HepG2 (cell line): ENCODE measurements around the gene BLOC1S4. TPM values are rescaled to one million over a fixed set of nuclear protein-coding genes. Genes with fewer than 3 reads are reported as not detected.

Experiments
- BCL6 ChIP-seq: IDR thresholded peaks from 2 replicates; pipeline ENCODE4 v1.6.1; 2016; ENCODE audit warnings: missing genetic modification reagents, missing compliant biosample characterization
- GATAD2A ChIP-seq: IDR thresholded peaks from 2 replicates; pipeline ENCODE4 v1.6.1; 2016
- HNRNPLL ChIP-seq: fragments of 200-400 bp; formaldehyde crosslinking; IDR thresholded peaks from 2 replicates; pipeline ENCODE4 v1.6.1; 2017; ENCODE audit warnings: mild to moderate bottlenecking, low read depth, low read length; ENCODE audit not compliant: poor library complexity, severe bottlenecking
- KDM5A ChIP-seq: fragments of 200-600 bp; sonication (generic); IDR thresholded peaks from 2 replicates; pipeline ENCODE4 v1.7.0; 2018; ENCODE audit warnings: antibody characterized with exemption, mild to moderate bottlenecking, low read length, borderline replicate concordance
- NFIB ChIP-seq: sonication (generic); formaldehyde crosslinking; IDR thresholded peaks from 2 replicates; pipeline ENCODE4 v1.9.0; 2021; ENCODE audit warnings: missing genetic modification reagents, mild to moderate bottlenecking, borderline replicate concordance
- RARG ChIP-seq: sonication (generic); formaldehyde crosslinking; IDR thresholded peaks from 2 replicates; pipeline ENCODE4 v1.4.0; 2020; ENCODE audit warnings: low read depth, mild to moderate bottlenecking, missing genetic modification reagents
- RFXAP ChIP-seq: sonication (generic); formaldehyde crosslinking; IDR thresholded peaks from 2 replicates; pipeline ENCODE4 v1.4.0; 2020; ENCODE audit warnings: missing genetic modification reagents, borderline replicate concordance
- SNAPC2 ChIP-seq: sonication (generic); formaldehyde crosslinking; IDR thresholded peaks from 2 replicates; pipeline ENCODE4 v1.8.1; 2022; ENCODE audit warnings: mild to moderate bottlenecking, missing genetic modification reagents
- SRF ChIP-seq: IDR thresholded peaks from 2 replicates; pipeline ENCODE4 v1.6.1; 2011; ENCODE audit warnings: mild to moderate bottlenecking, low read depth, low read length, moderate library complexity
- TP53 ChIP-seq: sonication (generic); formaldehyde crosslinking; conservative IDR thresholded peaks from 2 replicates; pipeline ENCODE4 v1.4.0; 2020; ENCODE audit warnings: missing genetic modification reagents
- U2AF1 ChIP-seq: fragments of 200-400 bp; formaldehyde crosslinking; optimal IDR thresholded peaks from 2 replicates; pipeline ENCODE3; 2017; ENCODE audit warnings: mild to moderate bottlenecking, low read depth, low read length
- ZFYVE20 ChIP-seq: sonication (generic); formaldehyde crosslinking; IDR thresholded peaks from 2 replicates; pipeline ENCODE4 v1.8.0; 2023; ENCODE audit warnings: low read depth, mild to moderate bottlenecking, moderate library complexity, missing genetic modification reagents, borderline replicate concordance
- ZMYM4 ChIP-seq: sonication (generic); formaldehyde crosslinking; IDR thresholded peaks from 2 replicates; pipeline ENCODE4 v1.8.1; 2023; ENCODE audit warnings: mild to moderate bottlenecking, missing genetic modification reagents
- ZNF224 ChIP-seq: sonication (generic); formaldehyde crosslinking; IDR thresholded peaks from 2 replicates; pipeline ENCODE4 v1.5.0; 2020; ENCODE audit warnings: mild to moderate bottlenecking, missing genetic modification reagents
- ZNF282 ChIP-seq: fragments of 450-650 bp; IDR thresholded peaks from 2 replicates; pipeline ENCODE4 v1.6.1; 2018; ENCODE audit not compliant: partially characterized antibody
- ZNF615 ChIP-seq: sonication (generic); formaldehyde crosslinking; IDR thresholded peaks from 2 replicates; pipeline ENCODE4 v1.5.0; 2020; ENCODE audit warnings: mild to moderate bottlenecking, missing genetic modification reagents, borderline replicate concordance
- ZNF619 ChIP-seq: sonication (generic); formaldehyde crosslinking; IDR thresholded peaks from 2 replicates; pipeline ENCODE4 v1.4.0; 2020; ENCODE audit warnings: mild to moderate bottlenecking, missing genetic modification reagents
- ZNF75D ChIP-seq: sonication (generic); formaldehyde crosslinking; IDR thresholded peaks from 2 replicates; pipeline ENCODE4 v1.8.1; 2023; ENCODE audit warnings: missing genetic modification reagents, mild to moderate bottlenecking, borderline replicate concordance
- ZNF766 ChIP-seq: sonication (generic); formaldehyde crosslinking; IDR thresholded peaks from 2 replicates; pipeline ENCODE4 v1.5.0; 2020; ENCODE audit warnings: missing genetic modification reagents, borderline replicate concordance
- ZNF777 ChIP-seq: sonication (generic); formaldehyde crosslinking; IDR thresholded peaks from 2 replicates; pipeline ENCODE4 v1.4.0; 2020; ENCODE audit warnings: missing genetic modification reagents
- polyA plus RNA-seq, 8 experiments: library from polyadenylated mRNA; depleted of rRNA in 3 of 8; stranded (reverse) in 7 of 8; unstranded in 1 of 8; fragments of >200 nt; fragmentation: Illumina TruSeq in 4 of 8; extraction: Trizol in 4 of 8; gene quantifications; 2 replicates each; pipeline versions ENCODE4 v1.2.1 to v1.2.3, GENCODE V29; 2011 to 2016; ENCODE audit warnings: low read depth in 4 of 8, missing spikeins in 1 of 8, mixed read lengths in 1 of 8; ENCODE audit not compliant: insufficient read depth in 1 of 8
- total RNA-seq, 5 experiments: library from RNA; depleted of rRNA; stranded (reverse); fragments of >200 nt; fragmentation: Illumina TruSeq; extraction: Trizol; gene quantifications; 2 replicates each; pipeline ENCODE4 v1.2.3, GENCODE V29; 2016; ENCODE audit warnings: low read depth in 1 of 5
- TF ChIP-seq, protein P1 (sequence below): sonication (generic); formaldehyde crosslinking; IDR thresholded peaks from 2 replicates; pipeline ENCODE4 v1.4.0; 2020; ENCODE audit warnings: mild to moderate bottlenecking, missing genetic modification reagents
- TF ChIP-seq, protein P2 (sequence below): sonication (generic); formaldehyde crosslinking; IDR thresholded peaks from 2 replicates; pipeline ENCODE4 v1.5.0; 2020; ENCODE audit warnings: mild to moderate bottlenecking, missing genetic modification reagents, moderate library complexity
- TF ChIP-seq, protein P3 (sequence below): sonication (generic); formaldehyde crosslinking; IDR thresholded peaks from 2 replicates; pipeline ENCODE4 v1.8.0; 2022; ENCODE audit warnings: mild to moderate bottlenecking, missing genetic modification reagents, moderate library complexity

Gene BLOC1S4
- total and polyA plus RNA-seq, 2 of the 13 experiments (the other 11 are each of a cell fraction or from before 2014, with no cell fraction given): 15.5 to 20.9 TPM

DNA sequence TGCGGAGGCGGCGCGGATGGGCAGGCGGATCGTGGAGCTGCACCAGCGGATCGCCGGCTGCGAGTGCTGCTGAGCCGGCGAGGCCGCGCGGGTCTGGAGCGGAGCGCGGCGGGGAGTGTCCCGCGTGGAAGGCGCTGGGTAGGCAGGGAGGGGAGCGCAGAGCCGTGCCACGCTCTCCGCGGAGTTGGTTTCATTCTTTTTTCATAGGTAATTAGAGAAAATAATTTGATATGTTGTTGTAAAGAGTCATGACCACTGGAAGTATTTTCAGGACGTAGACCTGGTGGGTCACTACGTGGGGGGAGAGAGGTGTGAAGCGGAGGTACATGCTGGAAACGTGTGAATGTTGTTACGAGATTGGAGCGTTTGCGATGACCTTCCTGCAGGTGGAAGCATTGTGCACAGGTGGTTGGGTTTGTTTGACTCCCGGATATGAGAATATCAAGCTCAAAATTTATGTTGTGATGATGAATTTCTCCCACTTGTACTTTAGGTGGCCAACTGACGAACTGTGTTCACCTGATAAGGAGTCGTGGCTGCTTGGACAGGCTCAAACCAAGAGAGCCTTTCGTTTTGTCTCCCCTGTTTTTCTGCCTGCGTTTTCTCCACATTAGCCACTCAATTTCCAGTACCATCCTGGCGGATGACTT is 41.3 kb upstream of the BLOC1S4 start (continued):
- TF ChIP-seq ZNF75D (CRISPR knock-in tag): no peak
- TF ChIP-seq, protein P1, sequence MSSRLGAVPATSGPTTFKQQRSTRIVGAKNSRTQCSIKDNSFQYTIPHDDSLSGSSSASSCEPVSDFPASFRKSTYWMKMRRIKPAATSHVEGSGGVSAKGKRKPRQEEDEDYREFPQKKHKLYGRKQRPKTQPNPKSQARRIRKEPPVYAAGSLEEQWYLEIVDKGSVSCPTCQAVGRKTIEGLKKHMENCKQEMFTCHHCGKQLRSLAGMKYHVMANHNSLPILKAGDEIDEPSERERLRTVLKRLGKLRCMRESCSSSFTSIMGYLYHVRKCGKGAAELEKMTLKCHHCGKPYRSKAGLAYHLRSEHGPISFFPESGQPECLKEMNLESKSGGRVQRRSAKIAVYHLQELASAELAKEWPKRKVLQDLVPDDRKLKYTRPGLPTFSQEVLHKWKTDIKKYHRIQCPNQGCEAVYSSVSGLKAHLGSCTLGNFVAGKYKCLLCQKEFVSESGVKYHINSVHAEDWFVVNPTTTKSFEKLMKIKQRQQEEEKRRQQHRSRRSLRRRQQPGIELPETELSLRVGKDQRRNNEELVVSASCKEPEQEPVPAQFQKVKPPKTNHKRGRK (CRISPR knock-in tag): no peak
- no peak for TF ChIP-seq ZNF615 (CRISPR knock-in tag)
- TF ChIP-seq RFXAP (CRISPR knock-in tag): no peak
- no peak for TF ChIP-seq ZNF224 (CRISPR knock-in tag)
- TF ChIP-seq U2AF1: no peak
- TF ChIP-seq BCL6 (CRISPR knock-in tag): no peak
- TF ChIP-seq, protein P2, sequence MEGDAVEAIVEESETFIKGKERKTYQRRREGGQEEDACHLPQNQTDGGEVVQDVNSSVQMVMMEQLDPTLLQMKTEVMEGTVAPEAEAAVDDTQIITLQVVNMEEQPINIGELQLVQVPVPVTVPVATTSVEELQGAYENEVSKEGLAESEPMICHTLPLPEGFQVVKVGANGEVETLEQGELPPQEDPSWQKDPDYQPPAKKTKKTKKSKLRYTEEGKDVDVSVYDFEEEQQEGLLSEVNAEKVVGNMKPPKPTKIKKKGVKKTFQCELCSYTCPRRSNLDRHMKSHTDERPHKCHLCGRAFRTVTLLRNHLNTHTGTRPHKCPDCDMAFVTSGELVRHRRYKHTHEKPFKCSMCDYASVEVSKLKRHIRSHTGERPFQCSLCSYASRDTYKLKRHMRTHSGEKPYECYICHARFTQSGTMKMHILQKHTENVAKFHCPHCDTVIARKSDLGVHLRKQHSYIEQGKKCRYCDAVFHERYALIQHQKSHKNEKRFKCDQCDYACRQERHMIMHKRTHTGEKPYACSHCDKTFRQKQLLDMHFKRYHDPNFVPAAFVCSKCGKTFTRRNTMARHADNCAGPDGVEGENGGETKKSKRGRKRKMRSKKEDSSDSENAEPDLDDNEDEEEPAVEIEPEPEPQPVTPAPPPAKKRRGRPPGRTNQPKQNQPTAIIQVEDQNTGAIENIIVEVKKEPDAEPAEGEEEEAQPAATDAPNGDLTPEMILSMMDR (CRISPR knock-in tag): peak; percentile 76
- TF ChIP-seq ZNF766: no peak
- no peak for TF ChIP-seq TP53
- TF ChIP-seq ZNF777: no peak
- no peak for TF ChIP-seq SNAPC2 (CRISPR knock-in tag)
- TF ChIP-seq ZNF282: no peak
- no peak for TF ChIP-seq ZMYM4 (CRISPR knock-in tag)
- TF ChIP-seq, protein P3, sequence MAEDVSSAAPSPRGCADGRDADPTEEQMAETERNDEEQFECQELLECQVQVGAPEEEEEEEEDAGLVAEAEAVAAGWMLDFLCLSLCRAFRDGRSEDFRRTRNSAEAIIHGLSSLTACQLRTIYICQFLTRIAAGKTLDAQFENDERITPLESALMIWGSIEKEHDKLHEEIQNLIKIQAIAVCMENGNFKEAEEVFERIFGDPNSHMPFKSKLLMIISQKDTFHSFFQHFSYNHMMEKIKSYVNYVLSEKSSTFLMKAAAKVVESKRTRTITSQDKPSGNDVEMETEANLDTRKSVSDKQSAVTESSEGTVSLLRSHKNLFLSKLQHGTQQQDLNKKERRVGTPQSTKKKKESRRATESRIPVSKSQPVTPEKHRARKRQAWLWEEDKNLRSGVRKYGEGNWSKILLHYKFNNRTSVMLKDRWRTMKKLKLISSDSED (CRISPR knock-in tag): no peak; the same call in 1 of the 2 replicates
- TF ChIP-seq HNRNPLL: no peak
- TF ChIP-seq KDM5A: peak; percentile 58
- TF ChIP-seq ZNF619 (CRISPR knock-in tag): peak; percentile 33; the same call in 1 of the 2 replicates
- no peak for TF ChIP-seq RARG
- TF ChIP-seq GATAD2A (CRISPR knock-in tag): 0 out of 2 replicates have a peak, but pooled peaks have one; percentile 19
- no peak for TF ChIP-seq ZFYVE20
- no peak for TF ChIP-seq SRF
- no peak for TF ChIP-seq NFIB
